ENCODE data around the gene ZNF804B. TPM values are rescaled to one million over a fixed set of nuclear protein-coding genes. Genes with fewer than 3 reads are reported as not detected.

ZNF804B gene
- total RNA-seq, 6 donors from 2014 or later, result not detected

DNA sequence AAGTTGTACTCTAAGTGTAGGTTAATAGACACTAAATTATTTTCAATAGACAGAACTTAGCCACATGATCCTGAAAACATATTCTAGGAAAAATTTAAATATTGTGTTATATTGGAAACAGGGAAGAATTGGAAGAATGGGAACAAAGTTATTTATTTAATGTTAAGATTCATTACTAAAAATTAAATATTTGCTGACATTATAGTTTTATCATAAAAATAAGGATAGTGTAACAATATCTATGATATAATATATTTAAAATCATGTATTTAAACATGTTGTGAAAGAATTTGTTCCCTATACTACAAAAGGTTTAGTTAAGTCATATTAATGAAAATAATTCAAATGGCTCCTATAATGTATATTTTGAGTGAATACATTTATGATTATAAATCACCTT is 156.1 kb downstream of the ZNF804B start:
- H3K4me3 ChIP-seq, result no peak overlapping the region
- no peaks in the 10 kb centered on the region for H3K4me1 ChIP-seq
- H3K27me3 ChIP-seq, result no peaks in the 10 kb centered on the region
- H3K36me3 ChIP-seq, result no peaks in the 10 kb centered on the region
- ATAC-seq (ENCODE audit: low FRiP score in 2 of 2), result no peak
- H3K27ac ChIP-seq, result no peak overlapping the region
- DNase-seq, result no peak
- H3K9me3 ChIP-seq, result no peaks in the 10 kb centered on the region
- TF ChIP-seq EP300 (IDR thresholded peaks at IDR 0.05) (no peak), POLR2AphosphoS5 (IDR thresholded peaks at IDR 0.05) (no peak), POLR2A (IDR thresholded peaks at IDR 0.05) (no peak)
- TF ChIP-seq, protein P1, sequence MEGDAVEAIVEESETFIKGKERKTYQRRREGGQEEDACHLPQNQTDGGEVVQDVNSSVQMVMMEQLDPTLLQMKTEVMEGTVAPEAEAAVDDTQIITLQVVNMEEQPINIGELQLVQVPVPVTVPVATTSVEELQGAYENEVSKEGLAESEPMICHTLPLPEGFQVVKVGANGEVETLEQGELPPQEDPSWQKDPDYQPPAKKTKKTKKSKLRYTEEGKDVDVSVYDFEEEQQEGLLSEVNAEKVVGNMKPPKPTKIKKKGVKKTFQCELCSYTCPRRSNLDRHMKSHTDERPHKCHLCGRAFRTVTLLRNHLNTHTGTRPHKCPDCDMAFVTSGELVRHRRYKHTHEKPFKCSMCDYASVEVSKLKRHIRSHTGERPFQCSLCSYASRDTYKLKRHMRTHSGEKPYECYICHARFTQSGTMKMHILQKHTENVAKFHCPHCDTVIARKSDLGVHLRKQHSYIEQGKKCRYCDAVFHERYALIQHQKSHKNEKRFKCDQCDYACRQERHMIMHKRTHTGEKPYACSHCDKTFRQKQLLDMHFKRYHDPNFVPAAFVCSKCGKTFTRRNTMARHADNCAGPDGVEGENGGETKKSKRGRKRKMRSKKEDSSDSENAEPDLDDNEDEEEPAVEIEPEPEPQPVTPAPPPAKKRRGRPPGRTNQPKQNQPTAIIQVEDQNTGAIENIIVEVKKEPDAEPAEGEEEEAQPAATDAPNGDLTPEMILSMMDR (IDR thresholded peaks at IDR 0.05), result no peak

GRCh38 chr7:88919478-88920131 is 160.1 kb downstream of the ZNF804B start:
- H3K36me3 ChIP-seq, result no peaks in the 10 kb centered on the region
- H3K27ac ChIP-seq, result no peak overlapping the region
- TF ChIP-seq POLR2AphosphoS5 (IDR thresholded peaks at IDR 0.05), result no peak
- TF ChIP-seq EP300 (IDR thresholded peaks at IDR 0.05), result no peak
- TF ChIP-seq, protein P1 (IDR thresholded peaks at IDR 0.05), result no peak
- TF ChIP-seq POLR2A (IDR thresholded peaks at IDR 0.05), result no peak
- ATAC-seq (ENCODE audit: low FRiP score in 2 of 2), result no peak
- no peak overlapping the region for H3K4me3 ChIP-seq
- H3K9me3 ChIP-seq, result no peaks in the 10 kb centered on the region
- DNase-seq, result no peak
- no peaks in the 10 kb centered on the region for H3K27me3 ChIP-seq
- WGBS, 2 donors, result 73 to 78% methylated on average over 4 of the region's 4 CpGs
- H3K4me1 ChIP-seq, result no peaks in the 10 kb centered on the region

GRCh38 chr7:88922944-88923343 is 163.4 kb downstream of the ZNF804B start:
- DNase-seq, result no peak
- no peak overlapping the region for H3K4me3 ChIP-seq
- no peak for ATAC-seq (ENCODE audit: low FRiP score in 2 of 2)
- WGBS, 2 donors, result 62 to 73% methylated on average over 2 of the region's 2 CpGs
- no peak overlapping the region for H3K27ac ChIP-seq
- TF ChIP-seq POLR2A (IDR thresholded peaks at IDR 0.05) (no peak), EP300 (IDR thresholded peaks at IDR 0.05) (no peak), POLR2AphosphoS5 (IDR thresholded peaks at IDR 0.05) (no peak)
- TF ChIP-seq, protein P1 (IDR thresholded peaks at IDR 0.05), result no peak
- H3K4me1 ChIP-seq, result no peaks in the 10 kb centered on the region
- no peaks in the 10 kb centered on the region for H3K9me3 ChIP-seq
- H3K27me3 ChIP-seq, result no peaks in the 10 kb centered on the region
- no peaks in the 10 kb centered on the region for H3K36me3 ChIP-seq

- Histone ChIP-seq H3K4me1 (no peaks in the 10 kb centered on the region), H3K27ac (no peak overlapping the region), H3K36me3 (no peaks in the 10 kb centered on the region), H3K4me3 (no peak overlapping the region), H3K27me3 (no peaks in the 10 kb centered on the region), H3K9me3 (no peaks in the 10 kb centered on the region)
- no peak for TF ChIP-seq EP300 (IDR thresholded peaks at IDR 0.05)
- no peak for TF ChIP-seq POLR2A (IDR thresholded peaks at IDR 0.05)
- TF ChIP-seq, protein P1 (IDR thresholded peaks at IDR 0.05), result no peak
- no peak for TF ChIP-seq POLR2AphosphoS5 (IDR thresholded peaks at IDR 0.05)
- no peak for DNase-seq
- ATAC-seq (ENCODE audit: low FRiP score in 2 of 2), result no peak
These were observed 168.8 kb downstream of the ZNF804B start for GRCh38 chr7:88928276-88928675.

GRCh38 chr7:88929719-88930118 is 170.2 kb downstream of the ZNF804B start:
- DNase-seq, result no peak

More at GRCh38 chr7:88929719-88930118, 170.2 kb downstream of the ZNF804B start:
- H3K4me3 ChIP-seq, result no peak overlapping the region
- TF ChIP-seq EP300 (IDR thresholded peaks at IDR 0.05) (no peak), POLR2A (IDR thresholded peaks at IDR 0.05) (no peak), POLR2AphosphoS5 (IDR thresholded peaks at IDR 0.05) (no peak)
- TF ChIP-seq, protein P1 (IDR thresholded peaks at IDR 0.05), result no peak
- H3K27ac ChIP-seq, result no peak overlapping the region
- H3K36me3 ChIP-seq, result no peaks in the 10 kb centered on the region
- no peaks in the 10 kb centered on the region for H3K9me3 ChIP-seq
- WGBS, 2 donors, result 78 to 82% methylated on average over 3 of the region's 3 CpGs
- no peaks in the 10 kb centered on the region for H3K4me1 ChIP-seq
- no peak for ATAC-seq (ENCODE audit: low FRiP score in 2 of 2)
- no peaks in the 10 kb centered on the region for H3K27me3 ChIP-seq
